Activated CD4-positive, CD25-positive, alpha-beta regulatory T cell treated with anti-CD3 and anti-CD28 coated beads, Interleukin-2, amount 50 U/mL, for 72 hours (primary cell): ENCODE results near the gene CDS2.
"Not testable (repeated sequence)": the region's sequence is repeated elsewhere in the genome, so short reads cannot be mapped to it uniquely, and the experiment has no call there.

ENCODE experiments used
- DNase-seq: peaks from one replicate; pipeline ENCODE4 v3.0.0; 2021

Gene CDS2

GRCh38 chr20:5126512-5127203, at the start of gene CDS2:
Gene CDS2 (plus strand): TSS chr20:5127008. CDS start chr20:5127093, 85 bp downstream.
- DNase-seq = peak; percentile 99

- DNase-seq = no peak
Measured at GRCh38 chr20:5077761-5078387, 48.9 kb upstream of the CDS2 start.

GRCh38 chr20:5078399-5078958, 48.3 kb upstream of the CDS2 start:
- peak; percentile 67 for DNase-seq

GRCh38 chr20:5080384-5080877, 46.4 kb upstream of the CDS2 start:
- DNase-seq = no peak

GRCh38 chr20:5085380-5085779, 41.4 kb upstream of the CDS2 start:
- DNase-seq = no peak

GRCh38 chr20:5088688-5089087, 38.1 kb upstream of the CDS2 start:
- DNase-seq = no peak

GRCh38 chr20:5090191-5090590, 36.6 kb upstream of the CDS2 start:
- DNase-seq = no peak

GRCh38 chr20:5091902-5092301, 34.9 kb upstream of the CDS2 start:
- no peak for DNase-seq

GRCh38 chr20:5092765-5093339, 34.0 kb upstream of the CDS2 start:
- no peak for DNase-seq

GRCh38 chr20:5095454-5095853, 31.4 kb upstream of the CDS2 start:
- no peak for DNase-seq

GRCh38 chr20:5095931-5096330, 30.9 kb upstream of the CDS2 start:
- DNase-seq = no peak

GRCh38 chr20:5096463-5096862, 30.3 kb upstream of the CDS2 start:
- DNase-seq = no peak

GRCh38 chr20:5099009-5099408, 27.8 kb upstream of the CDS2 start:
- DNase-seq = not testable (repeated sequence)

- DNase-seq = not testable (repeated sequence)
Measured at GRCh38 chr20:5099909-5100308, 26.9 kb upstream of the CDS2 start.

- peak; percentile 77 for DNase-seq
Measured at GRCh38 chr20:5100684-5101347, 26.0 kb upstream of the CDS2 start.

GRCh38 chr20:5104479-5104878, 22.3 kb upstream of the CDS2 start:
- no peak for DNase-seq

GRCh38 chr20:5109276-5109675, 17.5 kb upstream of the CDS2 start:
- DNase-seq = no peak

- no peak for DNase-seq
Measured at GRCh38 chr20:5113615-5113986, 13.2 kb upstream of the CDS2 start.

GRCh38 chr20:5114403-5114802, 12.4 kb upstream of the CDS2 start:
- no peak for DNase-seq

GRCh38 chr20:5116875-5117274, 9.9 kb upstream of the CDS2 start:
- DNase-seq = no peak

GRCh38 chr20:5118220-5119142, 8.3 kb upstream of the CDS2 start:
- no peak for DNase-seq

GRCh38 chr20:5119143-5119434, 7.7 kb upstream of the CDS2 start:
- no peak for DNase-seq
